ENCODE results near the gene PAM. TPM values are rescaled to one million over a fixed set of nuclear protein-coding genes. Genes with fewer than 3 reads are reported as not detected.

The PAM gene
- total RNA-seq, 1 experiment from 2014 or later = 360 TPM

GRCh38 chr5:102781359-102781758 is 26.3 kb downstream of the PAM start:
- no peak for DNase-seq (ENCODE audit: low read depth)

- no peak for DNase-seq (ENCODE audit: low read depth)
Observed at GRCh38 chr5:102781786-102782185, 26.7 kb downstream of the PAM start.

GRCh38 chr5:102782217-102782872 is 27.2 kb downstream of the PAM start:
- DNase-seq (ENCODE audit: low read depth) = no peak

GRCh38 chr5:102787134-102787533 is 32.0 kb downstream of the PAM start:
- DNase-seq (ENCODE audit: low read depth) = no peak

GRCh38 chr5:102788788-102789187 is 33.7 kb downstream of the PAM start:
- no peak for DNase-seq (ENCODE audit: low read depth)

GRCh38 chr5:102789469-102789868 is 34.4 kb downstream of the PAM start:
- DNase-seq (ENCODE audit: low read depth) = no peak

GRCh38 chr5:102790748-102791147 is 35.6 kb downstream of the PAM start:
- DNase-seq (ENCODE audit: low read depth) = no peak

GRCh38 chr5:102792705-102793104 is 37.6 kb downstream of the PAM start:
- peak; percentile 16 for DNase-seq (ENCODE audit: low read depth)

- no peak for DNase-seq (ENCODE audit: low read depth)
Observed at GRCh38 chr5:102794047-102794446, 38.9 kb downstream of the PAM start.

- no peak for DNase-seq (ENCODE audit: low read depth)
Observed at GRCh38 chr5:102794677-102795331, 39.7 kb downstream of the PAM start.

- no peak for DNase-seq (ENCODE audit: low read depth)
Observed at GRCh38 chr5:102795526-102795925, 40.4 kb downstream of the PAM start.

GRCh38 chr5:102796009-102796408 is 40.9 kb downstream of the PAM start:
- no peak for DNase-seq (ENCODE audit: low read depth)

GRCh38 chr5:102796498-102796897 is 41.4 kb downstream of the PAM start:
- no peak for DNase-seq (ENCODE audit: low read depth)

GRCh38 chr5:102797322-102797884 is 42.3 kb downstream of the PAM start:
- DNase-seq (ENCODE audit: low read depth) = no peak

- DNase-seq (ENCODE audit: low read depth) = no peak
Observed at GRCh38 chr5:102798104-102798785, 43.1 kb downstream of the PAM start.

- peak; percentile 21 for DNase-seq (ENCODE audit: low read depth)
Observed at GRCh38 chr5:102799017-102799416, 43.9 kb downstream of the PAM start.

- no peak for DNase-seq (ENCODE audit: low read depth)
Observed at GRCh38 chr5:102800427-102800826, 45.3 kb downstream of the PAM start.

- no peak for DNase-seq (ENCODE audit: low read depth)
Observed at GRCh38 chr5:102801371-102801770, 46.3 kb downstream of the PAM start.

- DNase-seq (ENCODE audit: low read depth) = no peak
Observed at GRCh38 chr5:102802708-102803458, 47.8 kb downstream of the PAM start.

- DNase-seq (ENCODE audit: low read depth) = peak; percentile 61
Observed at GRCh38 chr5:102807878-102808502, 52.9 kb downstream of the PAM start.

GRCh38 chr5:102809033-102809432 is 53.9 kb downstream of the PAM start:
- DNase-seq (ENCODE audit: low read depth) = no peak

GRCh38 chr5:102811972-102812371 is 56.9 kb downstream of the PAM start:
- DNase-seq (ENCODE audit: low read depth) = peak; percentile 76

Data from M059J (cell line).